ENCODE results near the gene MRLN. TPM values are rescaled to one million over a fixed set of nuclear protein-coding genes. Genes with fewer than 3 reads are reported as not detected.

MRLN gene
- total RNA-seq, 1 donor from 2014 or later = not detected

- no peak overlapping the region for H3K4me3 ChIP-seq
- TF ChIP-seq POLR2A (IDR thresholded peaks at IDR 0.05) = no peak
- no peak for TF ChIP-seq POLR2AphosphoS5 (IDR thresholded peaks at IDR 0.05; ENCODE audit: insufficient read depth in 1 of 2, low read depth in 1 of 2)
- no peak for TF ChIP-seq CTCF (IDR thresholded peaks at IDR 0.05)
Measured at GRCh38 chr10:59694936-59695335, 58.3 kb downstream of the MRLN start.

GRCh38 chr10:59692113-59692512 is 61.1 kb downstream of the MRLN start:
- Histone ChIP-seq H3K9me3 (no peaks in the 10 kb centered on the region), H3K27me3 (no peaks in the 10 kb centered on the region), H3K4me1 (no peaks in the 10 kb centered on the region), H3K27ac (no peak overlapping the region), H3K4me3 (no peak overlapping the region), H3K36me3 (no peaks in the 10 kb centered on the region)
- DNase-seq (ENCODE audit: extremely low spot score in 2 of 2) = no peak
- intact Hi-C loops (cut with DNase I) = no loop called here
- no peak for TF ChIP-seq CTCF (IDR thresholded peaks at IDR 0.05)
- no peak for TF ChIP-seq POLR2AphosphoS5 (IDR thresholded peaks at IDR 0.05; ENCODE audit: insufficient read depth in 1 of 2, low read depth in 1 of 2)
- no peak for TF ChIP-seq POLR2A (IDR thresholded peaks at IDR 0.05)

More at GRCh38 chr10:59694936-59695335, 58.3 kb downstream of the MRLN start:
- Histone ChIP-seq H3K4me1 (peaks cover 6% of the 10 kb centered on the region), H3K36me3 (no peaks in the 10 kb centered on the region), H3K27me3 (no peaks in the 10 kb centered on the region), H3K27ac (no peak overlapping the region), H3K9me3 (no peaks in the 10 kb centered on the region)
- DNase-seq (ENCODE audit: extremely low spot score in 2 of 2) = no peak
- intact Hi-C loops (cut with DNase I) = no loop called here

- no peak overlapping the region for H3K4me3 ChIP-seq
- H3K27ac ChIP-seq = no peak overlapping the region
- no peaks in the 10 kb centered on the region for H3K9me3 ChIP-seq
- intact Hi-C loops (cut with DNase I) = no loop called here
- no peaks in the 10 kb centered on the region for H3K4me1 ChIP-seq
- H3K36me3 ChIP-seq = no peaks in the 10 kb centered on the region
- TF ChIP-seq POLR2AphosphoS5 (IDR thresholded peaks at IDR 0.05; ENCODE audit: insufficient read depth in 1 of 2, low read depth in 1 of 2) (peak in 1 of 2 donors; percentile 25), CTCF (IDR thresholded peaks at IDR 0.05) (no peak)
- H3K27me3 ChIP-seq = no peaks in the 10 kb centered on the region
- no peak for DNase-seq (ENCODE audit: extremely low spot score in 2 of 2)
Measured at GRCh38 chr10:59688921-59689351, 64.3 kb downstream of the MRLN start.

- DNase-seq (ENCODE audit: extremely low spot score in 2 of 2) = no peak
- Histone ChIP-seq H3K27ac (no peak overlapping the region), H3K4me1 (no peaks in the 10 kb centered on the region), H3K4me3 (no peak overlapping the region), H3K36me3 (no peaks in the 10 kb centered on the region), H3K27me3 (no peaks in the 10 kb centered on the region), H3K9me3 (no peaks in the 10 kb centered on the region)
- intact Hi-C loops (cut with DNase I) = no loop called here
- TF ChIP-seq POLR2AphosphoS5 (IDR thresholded peaks at IDR 0.05; ENCODE audit: insufficient read depth in 1 of 2, low read depth in 1 of 2) = no peak
- no peak for TF ChIP-seq CTCF (IDR thresholded peaks at IDR 0.05)
- no peak for TF ChIP-seq POLR2A (IDR thresholded peaks at IDR 0.05)
Measured at GRCh38 chr10:59687657-59688056, 65.6 kb downstream of the MRLN start.

Other genes starting within 250 kb of the MRLN start
- gene SLC16A9, start 43.6 kb downstream of the MRLN start, total RNA-seq = 3.7 TPM
- 47.4 TPM for gene CCDC6, start 153.1 kb upstream of the MRLN start, total RNA-seq